Measurements from ENCODE around the gene ARL8B. TPM values are rescaled to one million over a fixed set of nuclear protein-coding genes. Genes with fewer than 3 reads are reported as not detected.

ARL8B gene
- total and polyA plus RNA-seq, 10 of the 15 experiments (the other 5 are each of a cell fraction or from before 2014, with no cell fraction given) = 22.0 to 80.6 (median 43.7) TPM

- TF ChIP-seq ZSCAN29 (IDR thresholded peaks at IDR 0.05) (0 out of 2 replicates have a peak, but pooled peaks have one; percentile 40), BMI1 (IDR thresholded peaks at IDR 0.05; ENCODE audit: borderline replicate concordance) (no peak), TCF12 (IDR thresholded peaks at IDR 0.05; ENCODE audit: low read depth, low read length) (peak; percentile 71), SKIL (IDR thresholded peaks at IDR 0.05; ENCODE audit: low read depth, poor library complexity, severe bottlenecking) (no peak), MYC (IDR thresholded peaks at IDR 0.05; ENCODE audit: insufficient read depth, insufficient read length, insufficient replicate concordance, low read length, severe bottlenecking) (no peak), ZNF274 (IDR thresholded peaks at IDR 0.05; ENCODE audit: insufficient read depth, insufficient read length) (no peak), YY1 (IDR thresholded peaks at IDR 0.05; ENCODE audit: low read depth, low read length) (peak; percentile 83), CEBPZ (IDR thresholded peaks at IDR 0.05; ENCODE audit: low read depth, low read length) (no peak), ASH2L (IDR thresholded peaks at IDR 0.05; ENCODE audit: borderline replicate concordance, low read depth) (peak; percentile 78; the same call in 1 of the 2 replicates), BCL3 (IDR thresholded peaks at IDR 0.05; ENCODE audit: borderline replicate concordance, insufficient read depth, low read depth, low read length, poor library complexity, severe bottlenecking) (peak; percentile 72), ZNF384 (IDR thresholded peaks at IDR 0.05; ENCODE audit: borderline replicate concordance, low read depth, low read length) (no peak), CHD2 (IDR thresholded peaks at IDR 0.05; ENCODE audit: borderline replicate concordance, low read depth, low read length) (peak; percentile 92), SPI1 (IDR thresholded peaks at IDR 0.05; ENCODE audit: borderline replicate concordance, insufficient read depth, low read depth, low read length) (no peak)
- TF ChIP-seq, protein P1, sequence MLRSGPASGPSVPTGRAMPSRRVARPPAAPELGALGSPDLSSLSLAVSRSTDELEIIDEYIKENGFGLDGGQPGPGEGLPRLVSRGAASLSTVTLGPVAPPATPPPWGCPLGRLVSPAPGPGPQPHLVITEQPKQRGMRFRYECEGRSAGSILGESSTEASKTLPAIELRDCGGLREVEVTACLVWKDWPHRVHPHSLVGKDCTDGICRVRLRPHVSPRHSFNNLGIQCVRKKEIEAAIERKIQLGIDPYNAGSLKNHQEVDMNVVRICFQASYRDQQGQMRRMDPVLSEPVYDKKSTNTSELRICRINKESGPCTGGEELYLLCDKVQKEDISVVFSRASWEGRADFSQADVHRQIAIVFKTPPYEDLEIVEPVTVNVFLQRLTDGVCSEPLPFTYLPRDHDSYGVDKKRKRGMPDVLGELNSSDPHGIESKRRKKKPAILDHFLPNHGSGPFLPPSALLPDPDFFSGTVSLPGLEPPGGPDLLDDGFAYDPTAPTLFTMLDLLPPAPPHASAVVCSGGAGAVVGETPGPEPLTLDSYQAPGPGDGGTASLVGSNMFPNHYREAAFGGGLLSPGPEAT (IDR thresholded peaks at IDR 0.05; ENCODE audit: low read depth) = peak; percentile 45; the same call in 1 of the 2 replicates
- TF ChIP-seq, protein P2, sequence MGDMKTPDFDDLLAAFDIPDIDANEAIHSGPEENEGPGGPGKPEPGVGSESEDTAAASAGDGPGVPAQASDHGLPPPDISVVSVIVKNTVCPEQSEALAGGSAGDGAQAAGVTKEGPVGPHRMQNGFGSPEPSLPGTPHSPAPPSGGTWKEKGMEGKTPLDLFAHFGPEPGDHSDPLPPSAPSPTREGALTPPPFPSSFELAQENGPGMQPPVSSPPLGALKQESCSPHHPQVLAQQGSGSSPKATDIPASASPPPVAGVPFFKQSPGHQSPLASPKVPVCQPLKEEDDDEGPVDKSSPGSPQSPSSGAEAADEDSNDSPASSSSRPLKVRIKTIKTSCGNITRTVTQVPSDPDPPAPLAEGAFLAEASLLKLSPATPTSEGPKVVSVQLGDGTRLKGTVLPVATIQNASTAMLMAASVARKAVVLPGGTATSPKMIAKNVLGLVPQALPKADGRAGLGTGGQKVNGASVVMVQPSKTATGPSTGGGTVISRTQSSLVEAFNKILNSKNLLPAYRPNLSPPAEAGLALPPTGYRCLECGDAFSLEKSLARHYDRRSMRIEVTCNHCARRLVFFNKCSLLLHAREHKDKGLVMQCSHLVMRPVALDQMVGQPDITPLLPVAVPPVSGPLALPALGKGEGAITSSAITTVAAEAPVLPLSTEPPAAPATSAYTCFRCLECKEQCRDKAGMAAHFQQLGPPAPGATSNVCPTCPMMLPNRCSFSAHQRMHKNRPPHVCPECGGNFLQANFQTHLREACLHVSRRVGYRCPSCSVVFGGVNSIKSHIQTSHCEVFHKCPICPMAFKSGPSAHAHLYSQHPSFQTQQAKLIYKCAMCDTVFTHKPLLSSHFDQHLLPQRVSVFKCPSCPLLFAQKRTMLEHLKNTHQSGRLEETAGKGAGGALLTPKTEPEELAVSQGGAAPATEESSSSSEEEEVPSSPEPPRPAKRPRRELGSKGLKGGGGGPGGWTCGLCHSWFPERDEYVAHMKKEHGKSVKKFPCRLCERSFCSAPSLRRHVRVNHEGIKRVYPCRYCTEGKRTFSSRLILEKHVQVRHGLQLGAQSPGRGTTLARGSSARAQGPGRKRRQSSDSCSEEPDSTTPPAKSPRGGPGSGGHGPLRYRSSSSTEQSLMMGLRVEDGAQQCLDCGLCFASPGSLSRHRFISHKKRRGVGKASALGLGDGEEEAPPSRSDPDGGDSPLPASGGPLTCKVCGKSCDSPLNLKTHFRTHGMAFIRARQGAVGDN (IDR thresholded peaks at IDR 0.05) = peak; percentile 43; the same call in 1 of the 2 replicates
These were observed at the start of gene ARL8B (continued) for GRCh38 chr3:5122030-5122740.

All from GM12878 (cell line).